DND-41 (cell line): Measurements from ENCODE around the gene AKT1.

Experiments
- ATAC-seq: fragments of 200-7000 bp; cut with Tn5 transposase; 3 replicates; pipeline ENCODE4 v1.9.1; 2021; ENCODE audit warnings: low read depth; ENCODE audit not compliant: insufficient read depth
- DNase-seq: peaks from one replicate; pipeline ENCODE4 v3.0.0-alpha.2; 2020
- H2AFZ ChIP-seq: 2 replicates; pipeline ENCODE4 v1.6.0; 2012; ENCODE audit warnings: low read depth, low read length
- H3K27ac ChIP-seq: 2 replicates; pipeline ENCODE4 v1.5.1; 2012; ENCODE audit warnings: low read length, inconsistent platforms
- H3K27me3 ChIP-seq: fragments of 200-600 bp; sonication (generic); 2 replicates; pipeline ENCODE4 v1.6.0; 2012; ENCODE audit warnings: low read length, mild to moderate bottlenecking, inconsistent platforms; ENCODE audit not compliant: insufficient read depth, poor library complexity
- H3K36me3 ChIP-seq: 2 replicates; pipeline ENCODE4 v1.5.1; 2012; ENCODE audit warnings: low read length, inconsistent platforms; ENCODE audit not compliant: insufficient read depth
- H3K4me1 ChIP-seq: 2 replicates; pipeline ENCODE4 v1.5.1; 2012; ENCODE audit warnings: mild to moderate bottlenecking, low read length; ENCODE audit not compliant: insufficient read depth
- H3K4me2 ChIP-seq: 2 replicates; pipeline ENCODE4 v1.6.0; 2012; ENCODE audit warnings: mild to moderate bottlenecking, moderate library complexity, low read length, inconsistent platforms; ENCODE audit not compliant: insufficient read depth
- H3K4me3 ChIP-seq, 2 experiments: fragments of 200-600 bp in 1 of 2; shearing (Covaris generic) in 1 of 2; 2 replicates each; pipeline ENCODE4 v1.5.1; 2012 to 2016; ENCODE audit warnings: inconsistent platforms in 2 of 2, low read length in 2 of 2, mild to moderate bottlenecking in 2 of 2, low read depth in 1 of 2, moderate library complexity in 1 of 2
- H3K79me2 ChIP-seq: 2 replicates; pipeline ENCODE4 v1.6.0; 2012; ENCODE audit warnings: low read length, inconsistent platforms; ENCODE audit not compliant: insufficient read depth
- H3K9ac ChIP-seq: 2 replicates; pipeline ENCODE4 v1.6.0; 2012; ENCODE audit warnings: low read depth, mild to moderate bottlenecking, inconsistent platforms, low read length, moderate library complexity
- H3K9me3 ChIP-seq: 2 replicates; pipeline ENCODE4 v1.5.1; 2012; ENCODE audit warnings: low read length, moderate library complexity, mild to moderate bottlenecking, inconsistent platforms; ENCODE audit not compliant: insufficient read depth, severe bottlenecking
- H4K20me1 ChIP-seq: 2 replicates; pipeline ENCODE4 v1.6.0; 2012; ENCODE audit warnings: low read length; ENCODE audit not compliant: insufficient read depth
- EZH2 ChIP-seq: IDR thresholded peaks from 3 replicates; pipeline ENCODE4 v1.6.1; 2012; ENCODE audit warnings: borderline replicate concordance, low read depth, mild to moderate bottlenecking, moderate library complexity, low read length, inconsistent platforms; ENCODE audit not compliant: severe bottlenecking
- TF ChIP-seq, protein P1 (sequence below): IDR thresholded peaks from 2 replicates; pipeline ENCODE4 v1.5.1; 2012; ENCODE audit warnings: borderline replicate concordance, low read length, moderate library complexity, mild to moderate bottlenecking; ENCODE audit not compliant: poor library complexity, severe bottlenecking; ENCODE audit errors: extremely low read depth

The AKT1 gene

GRCh38 chr14:104826189-104826860 is 30.8 kb upstream of the AKT1 start:
- Histone ChIP-seq H3K27me3 (no peaks in the 10 kb centered on the region), H4K20me1 (no peaks in the 10 kb centered on the region), H3K36me3 (no peaks in the 10 kb centered on the region), H3K9ac (peak overlapping the region; percentile 44), H3K4me3 (peak overlapping the region in 1 of 2 experiments; percentile 51; a peak in 2 of 4 replicates), H3K9me3 (no peaks in the 10 kb centered on the region), H3K27ac (no peak overlapping the region), H3K4me1 (peaks cover 8% of the 10 kb centered on the region), H3K79me2 (no peaks in the 10 kb centered on the region), H2AFZ (peak overlapping the region; percentile 69), H3K4me2 (peak overlapping the region; percentile 71)
- ATAC-seq: peak; percentile 89
- TF ChIP-seq EZH2: no peak
- TF ChIP-seq, protein P1, sequence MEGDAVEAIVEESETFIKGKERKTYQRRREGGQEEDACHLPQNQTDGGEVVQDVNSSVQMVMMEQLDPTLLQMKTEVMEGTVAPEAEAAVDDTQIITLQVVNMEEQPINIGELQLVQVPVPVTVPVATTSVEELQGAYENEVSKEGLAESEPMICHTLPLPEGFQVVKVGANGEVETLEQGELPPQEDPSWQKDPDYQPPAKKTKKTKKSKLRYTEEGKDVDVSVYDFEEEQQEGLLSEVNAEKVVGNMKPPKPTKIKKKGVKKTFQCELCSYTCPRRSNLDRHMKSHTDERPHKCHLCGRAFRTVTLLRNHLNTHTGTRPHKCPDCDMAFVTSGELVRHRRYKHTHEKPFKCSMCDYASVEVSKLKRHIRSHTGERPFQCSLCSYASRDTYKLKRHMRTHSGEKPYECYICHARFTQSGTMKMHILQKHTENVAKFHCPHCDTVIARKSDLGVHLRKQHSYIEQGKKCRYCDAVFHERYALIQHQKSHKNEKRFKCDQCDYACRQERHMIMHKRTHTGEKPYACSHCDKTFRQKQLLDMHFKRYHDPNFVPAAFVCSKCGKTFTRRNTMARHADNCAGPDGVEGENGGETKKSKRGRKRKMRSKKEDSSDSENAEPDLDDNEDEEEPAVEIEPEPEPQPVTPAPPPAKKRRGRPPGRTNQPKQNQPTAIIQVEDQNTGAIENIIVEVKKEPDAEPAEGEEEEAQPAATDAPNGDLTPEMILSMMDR: peak; percentile 56
- peak; percentile 84 for DNase-seq

DNA sequence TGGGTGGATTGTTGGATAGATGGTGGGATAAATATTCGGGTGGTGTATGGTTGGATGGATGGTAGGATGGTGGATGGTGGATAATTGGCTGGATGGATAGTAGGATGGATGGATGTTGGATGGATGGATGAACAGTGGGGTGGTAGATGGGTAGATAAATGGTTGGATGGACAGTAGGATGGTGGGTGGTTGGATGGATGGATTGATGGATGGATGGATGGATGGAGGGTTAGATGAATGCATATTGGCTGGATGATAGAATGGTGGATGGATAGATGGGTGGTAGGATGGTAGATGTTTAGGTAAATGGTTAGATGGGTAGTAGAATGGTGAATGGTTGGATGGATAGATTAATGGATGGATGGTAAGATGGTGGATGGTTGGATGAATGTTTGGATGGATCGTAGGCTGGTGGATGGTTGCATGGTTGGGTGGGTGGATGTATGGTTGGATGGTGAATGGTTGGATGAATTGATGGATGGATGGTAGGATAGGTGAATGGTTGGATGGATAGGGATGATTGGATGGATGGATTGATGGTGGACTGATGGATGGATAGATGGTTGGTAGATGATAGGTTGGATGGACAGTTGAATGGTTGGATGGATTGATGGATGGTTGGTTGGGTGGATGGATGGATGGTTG is 28.9 kb upstream of the AKT1 start:
- Histone ChIP-seq H3K4me2 (no peak overlapping the region), H2AFZ (no peak overlapping the region), H3K27ac (no peak overlapping the region), H3K4me1 (peaks cover 8% of the 10 kb centered on the region), H3K79me2 (no peaks in the 10 kb centered on the region), H3K36me3 (no peaks in the 10 kb centered on the region), H3K9me3 (no peaks in the 10 kb centered on the region), H4K20me1 (no peaks in the 10 kb centered on the region), H3K4me3 (no peak overlapping the region), H3K9ac (no peak overlapping the region), H3K27me3 (no peaks in the 10 kb centered on the region)
- TF ChIP-seq EZH2: no peak
- TF ChIP-seq, protein P1: no peak
- DNase-seq: no peak
- ATAC-seq: no peak

GRCh38 chr14:104822821-104823615 is 27.5 kb upstream of the AKT1 start:
- H3K4me3 ChIP-seq: no peak overlapping the region
- TF ChIP-seq, protein P1: no peak
- TF ChIP-seq EZH2: no peak
- H3K9me3 ChIP-seq: no peaks in the 10 kb centered on the region
- peaks cover 8% of the 10 kb centered on the region for H3K4me1 ChIP-seq
- no peak overlapping the region for H3K27ac ChIP-seq
- H3K4me2 ChIP-seq: no peak overlapping the region
- DNase-seq (no peak), ATAC-seq (no peak)
- 0 out of 2 replicates have a peak, but pooled peaks cover 4% of the 10 kb centered on the region for H3K36me3 ChIP-seq
- no peaks in the 10 kb centered on the region for H3K27me3 ChIP-seq
- H2AFZ ChIP-seq: no peak overlapping the region
- H4K20me1 ChIP-seq: no peaks in the 10 kb centered on the region
- H3K79me2 ChIP-seq: no peaks in the 10 kb centered on the region
- no peak overlapping the region for H3K9ac ChIP-seq
